Hepatocyte (in vitro differentiated cells): ENCODE data around the gene SLCO3A1. TPM values are rescaled to one million over a fixed set of nuclear protein-coding genes. Genes with fewer than 3 reads are reported as not detected.

ENCODE experiments used
- DNase-seq: peaks from one replicate; pipeline ENCODE4 v3.0.0-alpha.2; 2016; ENCODE audit warnings: low spot score
- H2AFZ ChIP-seq: fragments of 200-600 bp; sonication (generic); 2 replicates; pipeline ENCODE4 v1.6.0; 2016; ENCODE audit warnings: antibody characterized with exemption, mild to moderate bottlenecking
- H3K27ac ChIP-seq: fragments of 200-600 bp; sonication (generic); 2 replicates; pipeline ENCODE4 v1.5.1; 2016; ENCODE audit warnings: mild to moderate bottlenecking
- H3K27me3 ChIP-seq: fragments of 200-600 bp; sonication (generic); 2 replicates; pipeline ENCODE4 v1.6.1; 2016
- H3K36me3 ChIP-seq: fragments of 200-600 bp; sonication (generic); replicated peaks from 2 replicates; pipeline ENCODE4 v1.5.1; 2016; ENCODE audit warnings: low read depth; ENCODE audit not compliant: insufficient read depth
- H3K4me1 ChIP-seq: fragments of 200-600 bp; sonication (generic); 2 replicates; pipeline ENCODE4 v1.5.1; 2016; ENCODE audit warnings: mild to moderate bottlenecking, moderate library complexity; ENCODE audit not compliant: insufficient read depth
- H3K4me2 ChIP-seq: fragments of 200-600 bp; sonication (generic); 2 replicates; pipeline ENCODE4 v1.6.0; 2016
- H3K4me3 ChIP-seq: fragments of 200-600 bp; sonication (generic); 2 replicates; pipeline ENCODE4 v1.5.1; 2016; ENCODE audit warnings: mild to moderate bottlenecking
- H3K79me2 ChIP-seq: fragments of 200-600 bp; sonication (generic); 2 replicates; pipeline ENCODE4 v1.6.0; 2017; ENCODE audit warnings: mild to moderate bottlenecking
- H3K9me2 ChIP-seq: fragments of 200-600 bp; sonication (generic); replicated peaks from 2 replicates; pipeline ENCODE4 v1.6.0; 2017; ENCODE audit warnings: mild to moderate bottlenecking; ENCODE audit not compliant: insufficient read depth
- H3K9me3 ChIP-seq: fragments of 200-600 bp; sonication (generic); 2 replicates; pipeline ENCODE4 v1.5.1; 2016; ENCODE audit warnings: low read depth, mild to moderate bottlenecking
- H4K20me1 ChIP-seq: fragments of 200-600 bp; sonication (generic); 2 replicates; pipeline ENCODE4 v1.6.0; 2016; ENCODE audit warnings: mild to moderate bottlenecking; ENCODE audit not compliant: insufficient read depth, poor library complexity, severe bottlenecking
- CTCF ChIP-seq: fragments of 200-600 bp; sonication (generic); IDR thresholded peaks from 2 replicates; pipeline ENCODE4 v1.5.1; 2016; ENCODE audit warnings: antibody characterized with exemption, mild to moderate bottlenecking; ENCODE audit not compliant: poor library complexity
- EZH2 ChIP-seq: fragments of 200-600 bp; sonication (generic); IDR thresholded peaks from 2 replicates; pipeline ENCODE4 v1.6.1; 2016; ENCODE audit warnings: antibody characterized with exemption, mild to moderate bottlenecking, borderline replicate concordance
- EZH2phosphoT487 ChIP-seq: fragments of 200-600 bp; sonication (generic); IDR thresholded peaks from one replicate; pipeline ENCODE4 v1.6.1; 2018; ENCODE audit warnings: antibody characterized with exemption, mild to moderate bottlenecking, low read depth, moderate library complexity; ENCODE audit not compliant: unreplicated experiment, severe bottlenecking
- WGBS: methylation state at CpG from one replicate; pipeline ENCODE4 v1.1.6; 2016; ENCODE audit warnings: low lambda C conversion rate; ENCODE audit errors: missing lambda C conversion rate; 5-methylcytosine and 5-hydroxymethylcytosine counted together
- polyA plus RNA-seq: library from polyadenylated mRNA; unstranded; fragments of >200 nt; fragmentation: Nextera tagmentation; extraction: Ambion mirVana; gene quantifications from 2 replicates; pipeline ENCODE4 v1.2.1, GENCODE V29; 2016
- total RNA-seq: library from RNA; depleted of rRNA; stranded (reverse); fragments of >200 nt; gene quantifications from 2 replicates; pipeline ENCODE4 v1.2.3, GENCODE V29; 2014

The SLCO3A1 gene
- total and polyA plus RNA-seq, 2 experiments from 2014 or later, result 1.3 to 5.4 TPM

DNA sequence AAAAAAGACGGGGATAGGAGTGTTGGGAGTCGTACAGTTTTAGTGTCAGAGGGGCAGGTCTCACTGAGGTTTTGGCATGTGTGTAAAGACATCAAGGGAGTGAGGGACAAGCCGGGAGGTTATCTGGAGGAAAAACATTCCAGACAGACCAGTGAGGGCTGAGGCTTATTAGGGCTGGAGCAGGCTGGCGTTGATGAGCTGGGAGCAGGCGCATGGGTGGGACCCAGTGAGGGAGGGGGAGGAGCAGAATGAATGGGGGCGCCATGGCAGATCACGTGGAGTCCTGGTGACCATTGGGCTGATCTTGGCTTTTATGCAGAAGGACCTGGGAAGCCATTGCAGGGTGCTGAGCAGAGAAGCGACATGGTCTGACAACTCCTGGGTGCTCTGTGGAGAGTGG lies 180.2 kb downstream of the SLCO3A1 start:
- no peak for DNase-seq
- 72% methylated on average over 8 of the region's 8 CpGs for WGBS

GRCh38 chr15:92034227-92034626 lies 180.7 kb downstream of the SLCO3A1 start:
- no peak for DNase-seq
- no peaks in the 10 kb centered on the region for H3K36me3 ChIP-seq
- peaks cover 19% of the 10 kb centered on the region for H3K27me3 ChIP-seq
- H3K4me1 ChIP-seq, result peaks cover 4% of the 10 kb centered on the region
- H3K9me3 ChIP-seq, result no peaks in the 10 kb centered on the region
- TF ChIP-seq EZH2phosphoT487 (no peak), EZH2 (no peak), CTCF (no peak)
- H3K9me2 ChIP-seq, result no peaks in the 10 kb centered on the region
- H3K4me3 ChIP-seq, result no peak overlapping the region
- 91% methylated on average over 7 of the region's 7 CpGs for WGBS
- no peak overlapping the region for H3K27ac ChIP-seq
- H3K79me2 ChIP-seq, result no peaks in the 10 kb centered on the region
- no peaks in the 10 kb centered on the region for H4K20me1 ChIP-seq
- H3K4me2 ChIP-seq, result no peak overlapping the region
- H2AFZ ChIP-seq, result no peak overlapping the region

More for the DNA sequence above, 180.2 kb downstream of the SLCO3A1 start:
- TF ChIP-seq EZH2phosphoT487, result no peak
- no peak for TF ChIP-seq EZH2
- TF ChIP-seq CTCF, result no peak
- Histone ChIP-seq H4K20me1 (no peaks in the 10 kb centered on the region), H3K79me2 (no peaks in the 10 kb centered on the region), H2AFZ (no peak overlapping the region), H3K27me3 (peaks cover 19% of the 10 kb centered on the region), H3K9me3 (no peaks in the 10 kb centered on the region), H3K36me3 (no peaks in the 10 kb centered on the region), H3K4me1 (peaks cover 4% of the 10 kb centered on the region), H3K9me2 (no peaks in the 10 kb centered on the region), H3K4me3 (no peak overlapping the region), H3K4me2 (no peak overlapping the region), H3K27ac (no peak overlapping the region)

GRCh38 chr15:92035551-92035950 lies 182.0 kb downstream of the SLCO3A1 start:
- no peaks in the 10 kb centered on the region for H4K20me1 ChIP-seq
- peaks cover 19% of the 10 kb centered on the region for H3K27me3 ChIP-seq
- TF ChIP-seq EZH2phosphoT487, result no peak
- no peak for TF ChIP-seq EZH2
- TF ChIP-seq CTCF, result no peak
- H3K4me3 ChIP-seq, result no peak overlapping the region
- 66% methylated on average over 3 of the region's 3 CpGs for WGBS
- no peak for DNase-seq
- H3K27ac ChIP-seq, result no peak overlapping the region
- H3K4me2 ChIP-seq, result no peak overlapping the region
- no peaks in the 10 kb centered on the region for H3K4me1 ChIP-seq
- H3K36me3 ChIP-seq, result no peaks in the 10 kb centered on the region
- H3K9me3 ChIP-seq, result no peaks in the 10 kb centered on the region
- no peak overlapping the region for H2AFZ ChIP-seq
- no peaks in the 10 kb centered on the region for H3K79me2 ChIP-seq
- no peaks in the 10 kb centered on the region for H3K9me2 ChIP-seq

DNA sequence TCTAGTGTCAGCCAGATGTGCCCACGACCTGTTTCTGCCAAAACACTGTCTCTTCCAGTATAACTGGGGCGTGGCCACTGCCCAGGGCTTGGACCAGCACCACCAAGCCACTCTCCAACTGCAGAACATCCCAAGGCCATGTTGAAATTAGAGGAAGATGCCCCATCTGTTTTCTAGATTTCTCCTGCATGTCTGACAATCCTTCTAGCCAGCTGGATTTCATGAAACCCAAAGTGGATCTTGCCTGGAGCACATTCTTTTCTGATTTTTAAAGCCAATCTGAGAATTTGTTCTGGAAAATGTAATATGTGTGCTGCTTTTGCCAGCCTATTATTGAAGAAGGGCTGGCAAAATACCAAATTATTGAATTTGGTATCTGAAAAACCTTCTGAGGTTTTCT lies 182.5 kb downstream of the SLCO3A1 start:
- H3K79me2 ChIP-seq, result no peaks in the 10 kb centered on the region
- H3K27ac ChIP-seq, result no peak overlapping the region
- no peaks in the 10 kb centered on the region for H3K9me2 ChIP-seq
- DNase-seq, result no peak
- no peaks in the 10 kb centered on the region for H3K36me3 ChIP-seq
- no peaks in the 10 kb centered on the region for H3K4me1 ChIP-seq
- no peaks in the 10 kb centered on the region for H4K20me1 ChIP-seq
- no peak overlapping the region for H2AFZ ChIP-seq
- TF ChIP-seq EZH2phosphoT487 (no peak), CTCF (no peak), EZH2 (no peak)
- H3K27me3 ChIP-seq, result peaks cover 19% of the 10 kb centered on the region
- H3K9me3 ChIP-seq, result no peaks in the 10 kb centered on the region
- no peak overlapping the region for H3K4me3 ChIP-seq
- no peak overlapping the region for H3K4me2 ChIP-seq
- 71% methylated on average over 2 of the region's 2 CpGs for WGBS
